K562 (cell line): ENCODE data around the gene NUDT14. TPM values are rescaled to one million over a fixed set of nuclear protein-coding genes. Genes with fewer than 3 reads are reported as not detected.

Source experiments
- ATAC-seq: fragments of 200-7000 bp; cut with Tn5 transposase; 3 replicates; pipeline ENCODE4 v1.9.1; 2020; ENCODE audit warnings: moderate library complexity
- BruUV-seq: library from RNA; stranded (reverse); fragments of 400-500 nt; replicated peaks from 2 replicates; lab custom pipeline; 2021; lab: Mats Ljungman, UMichigan
- CTCF ChIA-PET: fragments of 300-600 bp; formaldehyde crosslinking; extraction: SDS; loops from one replicate; lab custom pipeline; 2021; ENCODE audit warnings: low intra/inter-chr PET ratio; lab: Yijun Ruan, JAX
- POLR2A ChIA-PET: fragments of 300-600, 350-650 bp; sonication (Branson Sonifier 250); formaldehyde crosslinking; extraction: SDS; loops from one replicate; lab custom pipeline; 2021; ENCODE audit warnings: antibody characterized with exemption, inconsistent platforms; lab: Yijun Ruan, JAX
- DNase-seq, 4 experiments: peaks; one replicate each; pipeline versions ENCODE4 v3.0.0 to v3.0.0-alpha.2; 2011 to 2018; ENCODE audit warnings: low spot score in 3 of 4, mixed read lengths in 3 of 4; ENCODE audit errors: extremely low read depth in 1 of 4
- FAIRE-seq: peaks from 2 replicates; lab custom pipeline; 2011; peaks lifted over from hg19 to GRCh38; lab: Jason Lieb, UNC
- H2AFZ ChIP-seq: 2 replicates; pipeline ENCODE4 v1.6.0; 2011; ENCODE audit warnings: low read depth, low read length, control low read depth, inconsistent platforms
- H3K27ac ChIP-seq: fragments of 200-600 bp; 3 replicates; pipeline ENCODE4 v1.8.0; 2011; ENCODE audit warnings: low read depth, mild to moderate bottlenecking, control low read depth, inconsistent platforms, low read length, moderate library complexity, mixed read lengths; ENCODE audit errors: extremely low read depth
- H3K27me3 ChIP-seq, 2 experiments: fragments of 300-600 bp in 1 of 2; 2 replicates in 1 of 2; 3 replicates in 1 of 2; pipeline versions ENCODE4 v1.6.0 to v1.8.0; 2011; ENCODE audit warnings: inconsistent platforms in 2 of 2, low read length in 2 of 2, mild to moderate bottlenecking in 1 of 2, mixed read lengths in 1 of 2, moderate library complexity in 1 of 2; ENCODE audit not compliant: control insufficient read depth in 2 of 2, insufficient read depth in 2 of 2
- H3K36me3 ChIP-seq: fragments of 300-600 bp; 3 replicates; pipeline ENCODE4 v1.8.0; 2011; ENCODE audit warnings: mild to moderate bottlenecking, low read length, inconsistent platforms; ENCODE audit not compliant: control insufficient read depth, insufficient read depth
- H3K4me1 ChIP-seq, 2 experiments: fragments of 200-600 bp in 1 of 2; replicated peaks in 1 of 2; 2 replicates in 1 of 2; 3 replicates in 1 of 2; pipeline versions ENCODE4 v1.5.1 to v1.8.0; 2011; ENCODE audit warnings: inconsistent platforms in 2 of 2, low read length in 2 of 2, mild to moderate bottlenecking in 1 of 2, mixed read lengths in 1 of 2, moderate library complexity in 1 of 2; ENCODE audit not compliant: control insufficient read depth in 2 of 2, insufficient read depth in 2 of 2
- H3K4me2 ChIP-seq: 2 replicates; pipeline ENCODE4 v1.6.1; 2011; ENCODE audit warnings: low read length, control low read depth, inconsistent platforms, mixed read lengths; ENCODE audit not compliant: insufficient read depth
- H3K4me3 ChIP-seq: fragments of 200-600 bp; sonication (generic), shearing (Covaris generic); 2 replicates; pipeline ENCODE4 v1.5.1; 2016; ENCODE audit warnings: control low read depth, inconsistent platforms
- H3K79me2 ChIP-seq: fragments of 200-600 bp; 3 replicates; pipeline ENCODE4 v1.8.0; 2011; ENCODE audit warnings: low read length, inconsistent platforms; ENCODE audit not compliant: control insufficient read depth, insufficient read depth
- H3K9ac ChIP-seq, 2 experiments: 2 replicates each; pipeline versions ENCODE4 v1.6.0 to v1.6.1; 2011; ENCODE audit warnings: low read depth in 2 of 2, low read length in 2 of 2, control low read depth in 1 of 2, inconsistent platforms in 1 of 2, mild to moderate bottlenecking in 1 of 2, mixed read lengths in 1 of 2; ENCODE audit not compliant: insufficient read depth in 1 of 2
- H3K9me1 ChIP-seq: one replicate; pipeline ENCODE4 v1.6.0; 2011; ENCODE audit warnings: inconsistent platforms, mild to moderate bottlenecking, low read length, moderate library complexity; ENCODE audit not compliant: control insufficient read depth, insufficient read depth
- H3K9me3 ChIP-seq: replicated peaks from 2 replicates; pipeline ENCODE4 v1.5.1; 2011; ENCODE audit warnings: low read depth, low read length, inconsistent platforms; ENCODE audit not compliant: control insufficient read depth, insufficient read depth
- H4K20me1 ChIP-seq: replicated peaks from 2 replicates; pipeline ENCODE4 v1.6.1; 2011; ENCODE audit warnings: low read length, inconsistent platforms, mixed read lengths; ENCODE audit not compliant: control insufficient read depth, insufficient read depth
- GATAD2B ChIP-seq: fragments of 450-650 bp; IDR thresholded peaks from 2 replicates; pipeline ENCODE4 v1.6.1; 2017; ENCODE audit warnings: mild to moderate bottlenecking, borderline replicate concordance
- HDAC8 ChIP-seq: fragments of 450-650 bp; IDR thresholded peaks from 2 replicates; pipeline ENCODE4 v1.6.1; 2016; ENCODE audit warnings: mild to moderate bottlenecking, missing genetic modification characterization, moderate library complexity, missing compliant biosample characterization
- MTA2 ChIP-seq: fragments of 450-650 bp; IDR thresholded peaks from 2 replicates; pipeline ENCODE4 v1.6.1; 2016; ENCODE audit warnings: low read depth
- MYBL2 ChIP-seq, 2 experiments: fragments of 450-650 bp in 1 of 2; sonication (generic) in 1 of 2; formaldehyde crosslinking in 1 of 2; IDR thresholded peaks; 2 replicates each; pipeline versions ENCODE4 v1.6.1 to v1.8.1; 2017 to 2022; ENCODE audit warnings: borderline replicate concordance in 1 of 2, inconsistent platforms in 1 of 2, low read depth in 1 of 2, mild to moderate bottlenecking in 1 of 2, missing genetic modification reagents in 1 of 2, moderate library complexity in 1 of 2
- POLR2G ChIP-seq: fragments of 200-400 bp; formaldehyde crosslinking; IDR thresholded peaks from 2 replicates; pipeline ENCODE4 v1.6.1; 2017; ENCODE audit warnings: low read depth, mild to moderate bottlenecking, antibody characterized with exemption, low read length, moderate library complexity
- RAD51 ChIP-seq: fragments of 450-650 bp; IDR thresholded peaks from 2 replicates; pipeline ENCODE4 v1.7.1; 2016; ENCODE audit warnings: low read depth, mild to moderate bottlenecking, borderline replicate concordance
- ZNF143 ChIP-seq: sonication (generic); formaldehyde crosslinking; IDR thresholded peaks from 2 replicates; pipeline ENCODE4 v1.9.0; 2022; ENCODE audit warnings: mild to moderate bottlenecking, missing genetic modification reagents
- WGBS: fragments of 100-300 bp; shearing (Covaris generic); methylation state at CpG from one replicate; pipeline ENCODE4 v1.1.6; 2016; ENCODE audit warnings: low coverage, mixed read lengths; ENCODE audit not compliant: insufficient coverage; ENCODE audit errors: missing lambda C conversion rate; 5-methylcytosine and 5-hydroxymethylcytosine counted together
- in situ Hi-C: fragments of 300-500 bp; cut with MboI; formaldehyde crosslinking; loops from 4 replicates; pipeline ENCODE4 v1.15.0; 2018; ENCODE audit warnings: inconsistent platforms, mixed read lengths
- intact Hi-C: fragments of 100-400 bp; cut with micrococcal nuclease; formaldehyde crosslinking; loops from 2 replicates; pipeline ENCODE4 v1.14.2; 2022
- polyA plus RNA-seq, 8 experiments: library from polyadenylated mRNA; depleted of rRNA in 4 of 8; stranded (reverse) in 5 of 8; unstranded in 3 of 8; fragments of >200 nt; fragmentation: Nextera tagmentation in 2 of 8; fragmentation: Illumina TruSeq in 1 of 8; extraction: Ambion mirVana in 2 of 8; extraction: Trizol in 1 of 8; gene quantifications; 2 replicates each; pipeline versions ENCODE4 v1.2.1 to v1.2.3, GENCODE V29; 2011 to 2014; ENCODE audit warnings: inconsistent platforms in 1 of 8, missing spikeins in 1 of 8
- total RNA-seq, 7 experiments: library from RNA; depleted of rRNA in 6 of 7; stranded (reverse); fragments of >200 nt in 6 of 7; fragmentation: Illumina TruSeq in 2 of 7; extraction: Trizol in 2 of 7; gene quantifications; 2 replicates each; pipeline versions ENCODE4 v1.2.1 to v1.2.3, GENCODE V29; 2011 to 2021; ENCODE audit warnings: low replicate concordance in 1 of 7
- TF ChIP-seq, protein P1 (sequence below): sonication (generic); formaldehyde crosslinking; IDR thresholded peaks from 2 replicates; pipeline ENCODE4 v1.8.0; 2022; ENCODE audit warnings: missing genetic modification reagents, mild to moderate bottlenecking, moderate library complexity, borderline replicate concordance

Gene NUDT14
- total and polyA plus RNA-seq, 9 of the 15 experiments (the other 6 are each of a cell fraction or from before 2014, with no cell fraction given): 0.14 to 16.3 (median 8.2) TPM

GRCh38 chr14:105208738-105209075, 27.6 kb upstream of the NUDT14 start:
- BruUV-seq: no TSS peak
- no peak overlapping the region for H3K4me2 ChIP-seq
- peaks cover 0 to 47% of the 10 kb centered on the region in 2 experiments; a peak in 2 of 5 replicates for H3K4me1 ChIP-seq
- ATAC-seq (no peak), FAIRE-seq (no peak), DNase-seq (no peak)
- H3K27ac ChIP-seq: no peak overlapping the region
- no peaks in the 10 kb centered on the region for H3K79me2 ChIP-seq
- intact Hi-C loops: no loop called here
- H3K9me1 ChIP-seq: no peaks in the 10 kb centered on the region
- ChIA-PET CTCF (no interaction called here), POLR2A (no interaction called here)
- no peaks in the 10 kb centered on the region for H3K27me3 ChIP-seq
- in situ Hi-C loops: no loop called here
- no peak overlapping the region for H3K4me3 ChIP-seq
- H2AFZ ChIP-seq: no peak overlapping the region
- no peaks in the 10 kb centered on the region for H3K9me3 ChIP-seq
- H3K9ac ChIP-seq: no peak overlapping the region; a peak in 1 of 4 replicates
- peaks cover 7% of the 10 kb centered on the region; the same call in 1 of the 2 replicates for H4K20me1 ChIP-seq
- WGBS: 80% methylated on average over 1 of the region's 12 CpGs
- H3K36me3 ChIP-seq: peaks cover 5% of the 10 kb centered on the region; the same call in 1 of the 3 replicates
- no peak for TF ChIP-seq GATAD2B
- TF ChIP-seq RAD51: no peak
- no peak for TF ChIP-seq HDAC8
- TF ChIP-seq, protein P1, sequence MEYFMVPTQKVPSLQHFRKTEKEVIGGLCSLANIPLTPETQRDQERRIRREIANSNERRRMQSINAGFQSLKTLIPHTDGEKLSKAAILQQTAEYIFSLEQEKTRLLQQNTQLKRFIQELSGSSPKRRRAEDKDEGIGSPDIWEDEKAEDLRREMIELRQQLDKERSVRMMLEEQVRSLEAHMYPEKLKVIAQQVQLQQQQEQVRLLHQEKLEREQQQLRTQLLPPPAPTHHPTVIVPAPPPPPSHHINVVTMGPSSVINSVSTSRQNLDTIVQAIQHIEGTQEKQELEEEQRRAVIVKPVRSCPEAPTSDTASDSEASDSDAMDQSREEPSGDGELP: no peak
- no peak for TF ChIP-seq ZNF143 (CRISPR knock-in tag)
- no peak for TF ChIP-seq MTA2
- peak; percentile 19 for TF ChIP-seq POLR2G
- no peak for TF ChIP-seq MYBL2 (IDR thresholded peaks at IDR 0.05; ENCODE audit: low read depth)
- TF ChIP-seq MYBL2 (CRISPR knock-in tag; IDR thresholded peaks at IDR 0.05; ENCODE audit: borderline replicate concordance): no peak
- TF ChIP-seq, all 486 proteins: peak for 1
